AG04450 (cell line): ENCODE data around the gene PYGB. TPM values are rescaled to one million over a fixed set of nuclear protein-coding genes. Genes with fewer than 3 reads are reported as not detected.
"Not testable (repeated sequence)": the region's sequence is repeated elsewhere in the genome, so short reads cannot be mapped to it uniquely, and the experiment has no call there.

ENCODE experiments used
- CTCF ChIA-PET: fragments of 300-600, 350-600 bp; formaldehyde crosslinking; extraction: SDS; loops from one replicate; lab custom pipeline; 2022; ENCODE audit warnings: antibody characterized with exemption, inconsistent platforms; lab: Charles Lee
- POLR2A ChIA-PET: fragments of 350-600 bp; formaldehyde crosslinking; extraction: SDS; loops from one replicate; lab custom pipeline; 2021; ENCODE audit warnings: antibody characterized with exemption, inconsistent platforms; lab: Yijun Ruan, JAX
- DNase-seq: peaks from one replicate; pipeline ENCODE4 v3.0.0-alpha.2; 2011; ENCODE audit warnings: low read depth, low spot score
- H3K27ac ChIP-seq: one replicate; pipeline ENCODE4 v1.5.1; 2012; ENCODE audit warnings: low read depth, low read length, control low read depth
- H3K27me3 ChIP-seq: one replicate; pipeline ENCODE4 v1.6.0; 2012; ENCODE audit warnings: low read length; ENCODE audit not compliant: control insufficient read depth, insufficient read depth
- H3K4me3 ChIP-seq: 2 replicates; pipeline ENCODE4 v1.5.1; 2011; ENCODE audit warnings: mild to moderate bottlenecking, low read depth, low read length, control low read depth
- H3K9me3 ChIP-seq: 2 replicates; pipeline ENCODE4 v1.5.1; 2012; ENCODE audit warnings: low read length; ENCODE audit not compliant: control insufficient read depth, insufficient read depth
- CTCF ChIP-seq: IDR thresholded peaks from 2 replicates; pipeline ENCODE4 v1.5.1; 2011; ENCODE audit warnings: low read depth, low read length, control low read depth, inconsistent platforms
- polyA plus RNA-seq: library from polyadenylated mRNA; depleted of rRNA; stranded (reverse); fragments of >200 nt; gene quantifications from 2 replicates; pipeline ENCODE4 v1.2.3, GENCODE V29; 2011

PYGB gene
- polyA plus RNA-seq, 1 experiment, result 43.2 TPM

DNA sequence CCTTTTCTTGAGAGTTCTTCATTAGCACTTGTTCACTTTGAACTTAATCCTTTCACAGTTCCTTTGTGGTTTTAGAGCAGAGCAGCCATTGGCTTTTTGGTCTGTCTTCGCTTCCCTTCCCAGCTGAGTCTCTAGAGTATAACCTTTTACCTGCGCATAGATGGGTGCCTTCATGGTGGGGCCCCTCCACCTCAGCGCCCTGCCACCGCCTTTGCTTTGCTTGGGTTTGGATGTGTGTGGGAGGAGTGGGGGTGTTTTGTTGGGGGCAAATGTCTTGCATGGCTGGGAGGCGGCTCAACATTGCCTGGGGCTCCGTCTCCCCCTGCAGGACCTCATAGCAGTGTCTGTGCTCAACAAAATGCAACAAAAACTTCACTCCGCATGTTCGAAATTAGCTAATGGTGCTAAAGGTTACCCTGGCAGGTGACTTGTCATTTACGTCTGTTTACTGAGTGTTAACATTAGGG is 11.9 kb downstream of the PYGB start:
- Histone ChIP-seq H3K9me3 (no peaks in the 10 kb centered on the region), H3K27me3 (no peaks in the 10 kb centered on the region), H3K4me3 (no peak overlapping the region), H3K27ac (no peak overlapping the region)
- DNase-seq, result no peak
- no peak for TF ChIP-seq CTCF
- CTCF ChIA-PET, result no interaction called here
- POLR2A ChIA-PET, result no interaction called here

DNA sequence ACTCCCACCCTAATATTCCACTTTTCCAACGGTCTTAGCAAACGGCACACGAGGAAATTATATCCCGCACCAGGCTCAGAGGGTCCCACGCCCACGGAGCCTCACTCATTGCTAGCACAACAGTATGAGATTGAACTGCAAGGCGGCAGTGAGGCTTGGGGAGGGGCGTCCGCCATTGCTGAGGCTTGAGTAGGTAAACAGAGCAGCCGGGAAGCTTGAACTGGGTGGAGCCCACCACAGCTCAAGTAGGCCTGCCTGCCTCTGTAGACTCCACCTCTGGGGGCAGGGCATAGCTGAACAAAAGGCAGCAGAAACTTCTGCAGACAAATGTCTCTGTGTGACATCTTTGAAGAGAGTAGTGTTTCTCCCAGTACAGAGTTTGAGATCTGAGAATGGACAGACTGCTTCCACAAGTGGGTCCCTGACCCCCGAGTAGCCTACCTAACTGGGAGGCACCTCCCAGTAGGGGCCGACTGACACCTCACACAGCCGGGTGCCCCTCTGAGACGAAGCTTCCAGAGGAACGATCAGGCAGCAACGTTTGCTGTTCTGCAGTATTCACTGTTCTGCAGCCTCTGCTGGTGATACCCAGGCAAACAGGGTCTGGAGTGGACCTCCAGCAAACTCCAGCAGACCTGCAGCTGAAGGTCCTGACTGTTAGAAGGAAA is 13.0 kb downstream of the PYGB start:
- H3K9me3 ChIP-seq, H3K27me3 ChIP-seq, H3K27ac ChIP-seq, H3K4me3 ChIP-seq, CTCF ChIA-PET, POLR2A ChIA-PET, DNase-seq: not testable (repeated sequence)

DNA sequence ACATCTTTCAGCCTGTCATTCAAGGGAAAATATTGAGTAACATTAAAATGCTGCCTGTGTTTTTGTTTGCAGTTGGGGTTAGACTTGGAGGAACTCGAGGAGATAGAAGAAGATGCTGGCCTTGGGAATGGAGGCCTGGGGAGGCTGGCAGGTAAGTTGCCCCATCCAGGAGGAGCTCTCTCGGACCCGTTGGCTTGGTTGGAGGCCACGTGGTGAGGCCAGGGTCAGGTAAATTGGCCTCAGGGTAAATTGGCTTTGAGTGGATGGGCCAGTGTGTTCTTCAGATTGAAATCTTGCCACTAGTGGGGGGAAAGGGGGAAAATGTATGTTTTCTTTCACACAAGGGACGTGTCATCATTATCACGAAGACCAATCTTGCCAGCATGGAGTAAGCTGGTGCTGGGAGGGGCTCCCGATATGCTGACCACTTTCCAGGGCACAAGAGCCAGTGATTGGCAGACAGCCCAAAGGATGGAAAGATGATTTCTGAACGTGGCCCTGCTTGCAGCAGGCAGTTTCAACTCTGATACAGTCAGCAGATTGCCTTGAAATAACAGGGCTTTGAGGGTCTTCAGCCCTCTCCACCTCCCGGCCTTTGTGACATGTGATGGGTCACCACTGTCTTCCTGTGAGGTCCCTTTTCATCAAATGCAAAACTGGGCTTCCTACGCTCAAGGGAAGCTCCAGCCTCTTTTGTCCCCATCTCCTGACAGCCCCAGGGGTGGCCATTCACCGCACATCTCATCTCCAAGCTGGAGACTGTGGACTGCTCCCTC is 21.4 kb downstream of the PYGB start:
- no peaks in the 10 kb centered on the region; the same call in 1 of the 2 replicates for H3K9me3 ChIP-seq
- H3K27ac ChIP-seq, result no peak overlapping the region
- H3K4me3 ChIP-seq, result no peak overlapping the region
- no peaks in the 10 kb centered on the region for H3K27me3 ChIP-seq
- POLR2A ChIA-PET, result no interaction called here
- TF ChIP-seq CTCF, result no peak
- CTCF ChIA-PET, result interaction anchor here (2.0 kb wide), 1 partner anchor 130 kb away, joined by 5 read pairs; no protein-coding TSS in a partner anchor
- DNase-seq, result no peak

GRCh38 chr20:25269833-25270170 is 21.9 kb downstream of the PYGB start:
- no peak for TF ChIP-seq CTCF
- DNase-seq, result no peak
- ChIA-PET POLR2A (interaction anchor here (0.7 kb wide), 2 partner anchors 27 to 384 kb away, joined by 9 to 11 read pairs; no protein-coding TSS in a partner anchor), CTCF (interaction anchor here (2.0 kb wide), 1 partner anchor 129 kb away, joined by 5 read pairs; no protein-coding TSS in a partner anchor)
- Histone ChIP-seq H3K4me3 (no peak overlapping the region), H3K9me3 (no peaks in the 10 kb centered on the region; the same call in 1 of the 2 replicates), H3K27ac (no peak overlapping the region), H3K27me3 (no peaks in the 10 kb centered on the region)

DNA sequence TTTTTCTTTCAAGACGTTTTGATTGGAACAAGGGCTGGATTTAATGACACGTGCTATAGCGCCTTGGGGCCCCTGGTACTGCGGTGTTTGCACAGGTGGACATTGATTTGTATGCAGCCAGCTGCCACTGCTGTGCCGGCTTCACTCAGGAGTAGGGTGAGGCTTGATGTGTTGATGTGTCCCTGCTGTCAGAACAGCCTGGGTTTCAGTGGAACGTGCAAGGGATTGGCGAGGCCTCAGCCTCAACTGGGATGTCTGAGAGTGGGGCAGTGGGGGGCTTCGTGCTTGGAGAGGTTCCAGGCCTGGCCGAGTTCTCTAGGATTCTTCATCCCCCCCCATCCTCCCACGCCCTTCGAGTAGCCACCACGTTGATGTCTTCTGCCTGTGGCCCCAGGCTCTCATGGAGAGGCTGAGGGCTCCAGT is 23.0 kb downstream of the PYGB start:
- ChIA-PET CTCF (no interaction called here), POLR2A (no interaction called here)
- Histone ChIP-seq H3K27me3 (no peaks in the 10 kb centered on the region), H3K9me3 (no peaks in the 10 kb centered on the region; the same call in 1 of the 2 replicates), H3K4me3 (no peak overlapping the region), H3K27ac (no peak overlapping the region)
- DNase-seq, result no peak
- TF ChIP-seq CTCF, result no peak
